Ishikawa (cell line): Measurements from ENCODE around the gene TDG.

Experiments
- CEBPB ChIP-seq: IDR thresholded peaks from 2 replicates; pipeline ENCODE4 v1.6.1; 2012
- CREB1 ChIP-seq: IDR thresholded peaks from 2 replicates; pipeline ENCODE4 v1.6.1; 2012; ENCODE audit warnings: low read depth
- EGR1 ChIP-seq: IDR thresholded peaks from 2 replicates; pipeline ENCODE4 v1.6.1; 2012
- EP300 ChIP-seq: IDR thresholded peaks from 2 replicates; pipeline ENCODE4 v1.6.1; 2012; ENCODE audit warnings: borderline replicate concordance
- FOXM1 ChIP-seq: IDR thresholded peaks from 2 replicates; pipeline ENCODE4 v1.6.1; 2012; ENCODE audit warnings: low read depth, borderline replicate concordance
- NFIC ChIP-seq: IDR thresholded peaks from 2 replicates; pipeline ENCODE4 v1.6.1; 2012
- RAD21 ChIP-seq: IDR thresholded peaks from 2 replicates; pipeline ENCODE4 v1.6.1; 2012; ENCODE audit warnings: low read depth
- REST ChIP-seq: IDR thresholded peaks from 2 replicates; pipeline ENCODE4 v1.6.1; 2012; ENCODE audit warnings: low read depth, mild to moderate bottlenecking
- TAF1 ChIP-seq: IDR thresholded peaks from 2 replicates; pipeline ENCODE4 v1.6.1; 2012; ENCODE audit warnings: low read depth, mild to moderate bottlenecking
- TCF12 ChIP-seq: IDR thresholded peaks from 2 replicates; pipeline ENCODE4 v1.6.1; 2012; ENCODE audit warnings: low read depth
- TEAD4 ChIP-seq: IDR thresholded peaks from 2 replicates; pipeline ENCODE4 v1.6.1; 2012
- USF1 ChIP-seq: IDR thresholded peaks from 2 replicates; pipeline ENCODE4 v1.6.1; 2012
- YY1 ChIP-seq: IDR thresholded peaks from 2 replicates; pipeline ENCODE4 v1.6.1; 2012; ENCODE audit warnings: low read depth
- ZBTB7A ChIP-seq: IDR thresholded peaks from 2 replicates; pipeline ENCODE4 v1.6.1; 2012; ENCODE audit warnings: low read depth
- TF ChIP-seq, protein P1 (sequence below): IDR thresholded peaks from 2 replicates; pipeline ENCODE4 v1.6.1; 2012

TDG gene

DNA sequence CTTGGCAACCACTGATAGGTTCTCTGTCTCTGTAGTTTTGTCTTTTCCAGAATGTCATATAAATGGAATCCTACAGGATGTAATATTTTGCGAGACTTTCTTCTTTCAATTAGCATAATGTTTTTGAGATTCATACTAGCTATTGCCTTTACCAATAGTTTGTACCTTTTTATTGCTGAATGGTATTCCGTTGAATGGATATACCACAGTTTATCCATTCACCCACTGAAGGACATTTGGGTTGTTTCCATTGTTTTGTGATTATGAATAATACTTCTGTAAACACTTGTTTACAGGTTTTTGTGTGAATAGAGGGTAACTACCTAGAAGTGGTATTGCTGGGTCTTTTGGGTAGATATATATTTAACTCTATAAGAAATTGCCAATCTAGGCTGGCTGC is 58.0 kb downstream of the TDG start:
- TF ChIP-seq, protein P1, sequence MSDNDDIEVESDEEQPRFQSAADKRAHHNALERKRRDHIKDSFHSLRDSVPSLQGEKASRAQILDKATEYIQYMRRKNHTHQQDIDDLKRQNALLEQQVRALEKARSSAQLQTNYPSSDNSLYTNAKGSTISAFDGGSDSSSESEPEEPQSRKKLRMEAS, result no peak
- TF ChIP-seq ZBTB7A (no peak), FOXM1 (no peak), TEAD4 (no peak), EGR1 (no peak), CEBPB (no peak), YY1 (no peak)

GRCh38 chr12:104024348-104024747 is 58.7 kb downstream of the TDG start:
- no peak for TF ChIP-seq REST
- TF ChIP-seq EP300, result no peak
- no peak for TF ChIP-seq TCF12
- no peak for TF ChIP-seq CEBPB
- no peak for TF ChIP-seq YY1
- TF ChIP-seq TAF1, result no peak
- TF ChIP-seq FOXM1, result no peak
- TF ChIP-seq TEAD4, result no peak
- TF ChIP-seq USF1, result no peak
- TF ChIP-seq RAD21, result no peak
- TF ChIP-seq EGR1, result no peak
- TF ChIP-seq, protein P1, result no peak
- no peak for TF ChIP-seq ZBTB7A

DNA sequence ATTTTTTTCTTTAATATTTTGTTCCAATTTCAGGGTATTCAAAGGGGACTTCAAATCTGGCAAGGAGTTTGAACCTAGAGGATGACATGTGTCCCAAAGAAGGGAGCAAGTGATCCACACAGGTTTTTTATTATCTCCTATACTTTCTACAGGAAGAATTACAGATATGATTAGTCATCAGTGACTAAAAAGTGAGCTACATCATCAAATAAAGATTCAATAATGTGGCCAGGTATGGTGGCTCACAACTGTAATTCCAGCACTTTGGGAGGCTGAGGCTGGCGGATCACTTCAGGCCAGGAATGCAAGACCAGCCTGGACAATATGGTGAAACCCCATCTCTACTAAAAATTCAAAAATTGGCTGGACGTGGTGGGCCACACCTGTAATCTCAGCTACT is 60.1 kb downstream of the TDG start:
- TF ChIP-seq FOXM1 (no peak), ZBTB7A (no peak), RAD21 (no peak), REST (no peak), CEBPB (no peak), TEAD4 (no peak), CREB1 (no peak), USF1 (no peak), EGR1 (no peak), TAF1 (no peak), YY1 (no peak), EP300 (no peak), NFIC (no peak)
- TF ChIP-seq, protein P1, result no peak

DNA sequence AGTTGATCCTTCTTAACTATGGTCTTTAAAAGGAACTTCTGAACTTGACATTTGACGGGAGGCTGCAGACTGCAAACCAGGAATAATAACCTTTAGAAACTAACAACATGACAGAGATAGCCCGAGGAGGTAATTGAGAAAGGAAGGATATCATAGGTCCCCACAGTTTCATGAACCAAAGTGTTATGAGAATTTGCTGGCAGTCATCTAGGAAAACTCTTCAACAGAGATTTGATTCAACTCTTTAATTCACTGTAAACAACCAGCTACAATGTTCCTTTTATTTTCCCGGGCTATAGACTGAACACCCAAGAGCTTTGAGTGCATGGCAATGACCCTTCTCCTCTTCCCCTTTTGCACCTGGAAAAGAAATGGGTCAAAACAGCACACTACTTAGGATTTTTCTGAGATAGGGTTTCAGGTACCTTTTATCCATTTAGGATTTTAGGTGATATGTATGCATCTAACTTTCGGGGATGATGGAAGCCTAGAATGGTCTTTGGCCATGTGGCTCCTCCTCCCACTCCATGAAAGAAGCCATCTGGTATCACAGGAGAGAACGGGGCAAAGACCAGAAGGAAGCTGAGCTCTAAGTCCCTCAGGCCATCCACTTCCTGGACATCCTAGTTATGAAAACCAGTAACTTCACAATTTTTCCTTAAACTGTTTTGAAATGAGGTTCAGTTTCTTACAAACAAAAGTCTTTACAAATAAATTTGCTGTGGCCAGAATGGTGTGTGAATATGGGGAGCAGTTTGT is 61.3 kb downstream of the TDG start:
- TF ChIP-seq, protein P1, result no peak
- no peak for TF ChIP-seq EGR1
